ENCODE data around the gene CSAD.

CSAD gene

DNA sequence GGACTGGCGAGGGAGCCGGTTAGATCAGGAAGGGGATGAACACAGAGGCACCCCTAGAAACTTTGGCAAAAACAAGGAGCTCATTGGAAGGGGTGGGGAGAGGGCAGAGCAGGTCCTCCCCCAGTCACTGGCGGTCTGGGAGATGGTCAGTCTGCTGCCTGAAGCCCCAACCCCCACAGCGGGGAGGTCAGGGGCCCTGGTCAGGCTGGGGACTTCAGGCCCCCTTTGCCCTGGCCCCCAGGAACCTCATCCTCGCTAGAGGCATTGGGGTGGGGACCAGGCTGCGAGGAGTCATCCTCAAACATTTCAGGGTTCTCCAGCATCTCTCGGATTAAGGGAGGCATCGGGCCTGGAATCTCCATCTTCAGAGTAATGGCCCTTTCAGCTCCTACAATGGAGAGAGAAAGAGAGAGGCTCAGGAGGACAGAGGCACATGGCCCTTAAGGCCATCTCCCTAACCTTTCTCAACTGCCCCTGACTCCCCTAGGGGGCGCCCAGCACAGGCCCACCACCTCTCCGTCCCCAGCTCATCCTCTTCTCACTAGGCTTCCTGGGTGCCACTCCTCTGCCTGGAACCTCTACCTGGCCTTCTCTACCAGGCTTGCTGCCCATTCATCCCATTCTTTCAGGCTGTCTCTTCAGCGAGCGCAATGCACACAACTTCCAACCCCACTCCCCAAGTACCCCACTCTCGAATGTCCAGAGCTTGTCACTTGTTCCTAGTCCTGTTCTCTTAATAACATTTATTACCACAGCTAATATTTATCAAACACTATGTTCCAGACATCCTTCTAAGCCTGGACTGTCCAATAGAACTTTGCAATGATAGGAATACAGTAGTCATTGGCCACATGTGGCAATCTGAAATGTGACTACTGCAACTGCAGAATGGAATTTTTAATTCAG lies 31.0 kb upstream of the CSAD start:
- ATAC-seq = no peak

DNA sequence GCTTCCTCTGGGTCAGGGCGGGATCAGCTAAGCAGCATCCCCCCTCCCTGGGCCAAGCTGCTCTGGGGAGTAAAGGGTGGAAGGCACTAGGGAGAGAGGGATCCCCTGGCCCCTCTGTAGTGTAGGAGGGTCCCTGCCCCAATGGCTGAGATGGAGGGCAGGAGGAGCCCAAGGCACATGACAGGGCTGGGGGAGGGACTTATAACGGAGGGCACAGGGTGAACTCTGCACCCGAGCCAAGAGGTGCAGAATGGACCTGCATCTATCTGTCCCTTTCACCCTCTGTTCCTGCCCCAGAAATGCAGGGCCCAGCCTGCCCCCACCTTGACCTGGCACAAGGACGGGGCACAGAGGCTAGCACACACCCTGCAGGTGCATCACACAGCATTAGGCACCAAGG lies 30.1 kb upstream of the CSAD start:
- TF ChIP-seq BACH2 (CRISPR knock-in tag; IDR thresholded peaks at IDR 0.05; ENCODE audit: borderline replicate concordance) (no peak), ZNF70 (CRISPR knock-in tag; IDR thresholded peaks at IDR 0.05) (no peak), ZNF8 (CRISPR knock-in tag; IDR thresholded peaks at IDR 0.05) (no peak), OSR1 (CRISPR knock-in tag; IDR thresholded peaks at IDR 0.05) (no peak)
- no peak for ATAC-seq

More for the DNA sequence above, 31.0 kb upstream of the CSAD start:
- no peak for TF ChIP-seq BACH2 (CRISPR knock-in tag; IDR thresholded peaks at IDR 0.05; ENCODE audit: borderline replicate concordance)
- no peak for TF ChIP-seq PPARA (CRISPR knock-in tag; IDR thresholded peaks at IDR 0.05; ENCODE audit: borderline replicate concordance)
- TF ChIP-seq, protein P1, sequence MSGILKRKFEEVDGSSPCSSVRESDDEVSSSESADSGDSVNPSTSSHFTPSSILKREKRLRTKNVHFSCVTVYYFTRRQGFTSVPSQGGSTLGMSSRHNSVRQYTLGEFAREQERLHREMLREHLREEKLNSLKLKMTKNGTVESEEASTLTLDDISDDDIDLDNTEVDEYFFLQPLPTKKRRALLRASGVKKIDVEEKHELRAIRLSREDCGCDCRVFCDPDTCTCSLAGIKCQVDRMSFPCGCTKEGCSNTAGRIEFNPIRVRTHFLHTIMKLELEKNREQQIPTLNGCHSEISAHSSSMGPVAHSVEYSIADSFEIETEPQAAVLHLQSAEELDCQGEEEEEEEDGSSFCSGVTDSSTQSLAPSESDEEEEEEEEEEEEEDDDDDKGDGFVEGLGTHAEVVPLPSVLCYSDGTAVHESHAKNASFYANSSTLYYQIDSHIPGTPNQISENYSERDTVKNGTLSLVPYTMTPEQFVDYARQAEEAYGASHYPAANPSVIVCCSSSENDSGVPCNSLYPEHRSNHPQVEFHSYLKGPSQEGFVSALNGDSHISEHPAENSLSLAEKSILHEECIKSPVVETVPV (CRISPR knock-in tag; IDR thresholded peaks at IDR 0.05) = no peak
- no peak for TF ChIP-seq OSR1 (CRISPR knock-in tag; IDR thresholded peaks at IDR 0.05)
- TF ChIP-seq GLIS3 (CRISPR knock-in tag; IDR thresholded peaks at IDR 0.05) = no peak

DNA sequence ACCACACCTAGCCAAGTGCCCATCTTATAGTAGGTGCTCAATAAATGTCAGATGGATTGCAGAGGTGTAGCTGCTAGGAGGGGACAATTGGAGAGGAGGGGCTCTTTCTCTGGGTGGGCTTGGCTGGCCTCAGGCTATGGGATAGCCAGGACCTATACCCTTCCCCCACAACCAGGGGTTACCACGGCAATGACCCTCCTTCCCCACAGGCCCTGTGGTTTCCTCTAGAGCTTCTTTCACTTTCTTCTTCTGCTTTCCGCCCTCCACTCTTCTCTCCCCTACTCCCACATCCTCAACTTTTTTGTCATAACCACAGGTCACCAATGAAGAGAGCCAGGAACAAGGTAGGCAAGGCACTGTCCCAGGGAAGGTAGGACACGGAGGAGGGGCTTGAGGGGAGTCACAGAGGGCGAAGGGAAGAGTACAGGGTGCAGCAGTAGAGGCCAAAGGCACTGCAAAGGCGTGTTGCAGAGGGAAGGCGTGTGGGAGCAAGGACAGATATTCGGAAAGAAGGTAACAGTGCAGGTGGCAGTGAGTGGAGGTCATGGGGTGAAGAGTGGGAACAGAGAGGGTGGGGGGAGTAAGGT lies 28.2 kb upstream of the CSAD start:
- TF ChIP-seq ZC3H10 (CRISPR knock-in tag; IDR thresholded peaks at IDR 0.05) (no peak), OSR1 (CRISPR knock-in tag; IDR thresholded peaks at IDR 0.05) (no peak), GLIS3 (CRISPR knock-in tag; IDR thresholded peaks at IDR 0.05) (no peak), ISL1 (CRISPR knock-in tag; IDR thresholded peaks at IDR 0.05) (no peak)
- ATAC-seq = no peak

DNA sequence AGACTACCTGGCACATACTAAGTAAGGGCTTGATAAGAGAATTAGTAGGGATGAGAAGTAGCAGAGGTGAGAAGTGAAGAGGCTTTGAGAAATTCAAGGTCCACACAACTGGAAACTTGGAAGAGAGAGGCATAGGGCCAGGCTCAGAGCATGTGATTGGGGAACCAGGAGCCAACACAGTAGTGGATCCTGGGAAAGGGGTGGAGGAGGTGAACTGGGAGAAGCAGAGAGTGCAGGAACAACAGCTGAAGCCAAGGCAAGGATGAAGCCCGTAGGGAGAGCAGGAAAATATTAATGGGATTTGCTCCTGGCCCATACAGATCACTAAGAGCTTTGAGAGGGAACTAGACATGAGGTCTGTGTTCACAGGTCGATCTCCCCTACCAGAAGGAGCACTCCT lies 27.7 kb upstream of the CSAD start:
- no peak for ATAC-seq
- TF ChIP-seq ISL1 (CRISPR knock-in tag; IDR thresholded peaks at IDR 0.05) (no peak), ESRRG (CRISPR knock-in tag; IDR thresholded peaks at IDR 0.05) (no peak), CSDC2 (CRISPR knock-in tag; IDR thresholded peaks at IDR 0.05) (no peak), TOX (CRISPR knock-in tag; IDR thresholded peaks at IDR 0.05; ENCODE audit: borderline replicate concordance) (no peak), ZFP30 (CRISPR knock-in tag; IDR thresholded peaks at IDR 0.05) (no peak), ZNF565 (CRISPR knock-in tag; conservative IDR thresholded peaks at IDR 0.05; ENCODE audit: low read depth) (no peak), POU6F1 (CRISPR knock-in tag; IDR thresholded peaks at IDR 0.05; ENCODE audit: borderline replicate concordance, low read depth) (no peak), TCF4 (CRISPR knock-in tag; IDR thresholded peaks at IDR 0.05; ENCODE audit: borderline replicate concordance) (no peak), ARNTL (CRISPR knock-in tag; IDR thresholded peaks at IDR 0.05; ENCODE audit: borderline replicate concordance, low read depth) (no peak), ZNF70 (CRISPR knock-in tag; IDR thresholded peaks at IDR 0.05) (no peak), BACH2 (CRISPR knock-in tag; IDR thresholded peaks at IDR 0.05; ENCODE audit: borderline replicate concordance) (no peak), SNAI2 (CRISPR knock-in tag; IDR thresholded peaks at IDR 0.05) (no peak), PATZ1 (CRISPR knock-in tag; IDR thresholded peaks at IDR 0.05; ENCODE audit: borderline replicate concordance) (no peak), ZNF8 (CRISPR knock-in tag; IDR thresholded peaks at IDR 0.05) (no peak)
- TF ChIP-seq, protein P1 (CRISPR knock-in tag; IDR thresholded peaks at IDR 0.05) = no peak

Measured in SK-N-SH treated with all-trans-retinoic acid at 6 μM for 48 hours (cell line).